WTC11 (cell line): ENCODE measurements around the gene ZIC1. TPM values are rescaled to one million over a fixed set of nuclear protein-coding genes. Genes with fewer than 3 reads are reported as not detected.

Source experiments
- ATF3 ChIP-seq: sonication (generic); formaldehyde crosslinking; conservative IDR thresholded peaks from 2 replicates; pipeline ENCODE4 v1.8.1; 2022; ENCODE audit warnings: mild to moderate bottlenecking, missing genetic modification reagents
- CREB1 ChIP-seq: sonication (generic); formaldehyde crosslinking; IDR thresholded peaks from 2 replicates; pipeline ENCODE4 v1.8.0; 2023; ENCODE audit warnings: mild to moderate bottlenecking, missing genetic modification reagents
- ELF4 ChIP-seq: sonication (generic); formaldehyde crosslinking; IDR thresholded peaks from 2 replicates; pipeline ENCODE4 v1.8.1; 2022; ENCODE audit warnings: low read depth, mild to moderate bottlenecking, moderate library complexity, missing genetic modification reagents
- EMX1 ChIP-seq: fragments of 250-450 bp; sonication (Bioruptor Pico); IDR thresholded peaks from 2 replicates; pipeline ENCODE4 v1.8.0; 2021; ENCODE audit warnings: mild to moderate bottlenecking
- FOXP1 ChIP-seq: sonication (generic); formaldehyde crosslinking; IDR thresholded peaks from 2 replicates; pipeline ENCODE4 v1.8.0; 2022; ENCODE audit warnings: missing genetic modification reagents, mild to moderate bottlenecking, moderate library complexity, borderline replicate concordance
- GRHL2 ChIP-seq: fragments of 250-450 bp; sonication (Bioruptor Pico); IDR thresholded peaks from 2 replicates; pipeline ENCODE4 v1.8.0; 2022; ENCODE audit warnings: mild to moderate bottlenecking, moderate library complexity; ENCODE audit not compliant: insufficient replicate concordance, severe bottlenecking
- IRF2 ChIP-seq: sonication (generic); formaldehyde crosslinking; IDR thresholded peaks from 2 replicates; pipeline ENCODE4 v1.8.0; 2022; ENCODE audit warnings: low read depth, missing genetic modification reagents, borderline replicate concordance
- KAT7 ChIP-seq: sonication (generic); formaldehyde crosslinking; IDR thresholded peaks from 2 replicates; pipeline ENCODE4 v1.8.1; 2023; ENCODE audit warnings: missing genetic modification reagents, mild to moderate bottlenecking, borderline replicate concordance
- MLX ChIP-seq: sonication (generic); formaldehyde crosslinking; IDR thresholded peaks from 2 replicates; pipeline ENCODE4 v1.8.1; 2023; ENCODE audit warnings: mild to moderate bottlenecking, missing genetic modification reagents, moderate library complexity
- NFYB ChIP-seq: sonication (generic); formaldehyde crosslinking; conservative IDR thresholded peaks from 2 replicates; pipeline ENCODE4 v1.8.0; 2022; ENCODE audit warnings: low read depth, missing genetic modification reagents
- NR1H2 ChIP-seq: sonication (generic); formaldehyde crosslinking; IDR thresholded peaks from 2 replicates; pipeline ENCODE4 v1.9.0; 2021; ENCODE audit warnings: mild to moderate bottlenecking, moderate library complexity, missing genetic modification reagents
- OVOL2 ChIP-seq: fragments of 250-450 bp; sonication (Bioruptor Pico); IDR thresholded peaks from 2 replicates; pipeline ENCODE4 v1.9.0; 2021; ENCODE audit warnings: mild to moderate bottlenecking, borderline replicate concordance
- RORB ChIP-seq: fragments of 250-450 bp; sonication (Bioruptor Pico); IDR thresholded peaks from 2 replicates; pipeline ENCODE4 v1.9.0; 2021; ENCODE audit warnings: mild to moderate bottlenecking
- SMAD3 ChIP-seq: sonication (generic); formaldehyde crosslinking; IDR thresholded peaks from 2 replicates; pipeline ENCODE4 v1.8.0; 2022; ENCODE audit warnings: missing genetic modification reagents, mild to moderate bottlenecking, borderline replicate concordance
- SOX15 ChIP-seq: fragments of 250-450 bp; sonication (Bioruptor Pico); IDR thresholded peaks from 2 replicates; pipeline ENCODE4 v1.9.0; 2021; ENCODE audit warnings: mild to moderate bottlenecking
- TCF7 ChIP-seq: sonication (generic); formaldehyde crosslinking; IDR thresholded peaks from 2 replicates; pipeline ENCODE4 v1.8.0; 2022; ENCODE audit warnings: mild to moderate bottlenecking, low read depth, missing genetic modification reagents, moderate library complexity
- TEAD1 ChIP-seq: sonication (generic); formaldehyde crosslinking; IDR thresholded peaks from 2 replicates; pipeline ENCODE4 v1.8.0; 2022; ENCODE audit warnings: mild to moderate bottlenecking, missing genetic modification reagents
- ZBTB21 ChIP-seq: sonication (generic); formaldehyde crosslinking; IDR thresholded peaks from 2 replicates; pipeline ENCODE4 v1.8.1; 2023; ENCODE audit warnings: mild to moderate bottlenecking, missing genetic modification reagents, borderline replicate concordance
- ZNF138 ChIP-seq: sonication (generic); formaldehyde crosslinking; conservative IDR thresholded peaks from 2 replicates; pipeline ENCODE4 v1.8.1; 2022; ENCODE audit warnings: mild to moderate bottlenecking, moderate library complexity, missing genetic modification reagents
- ZNF532 ChIP-seq: fragments of 250-450 bp; sonication (Bioruptor Pico); IDR thresholded peaks from 2 replicates; pipeline ENCODE4 v1.9.0; 2021; ENCODE audit warnings: mild to moderate bottlenecking, borderline replicate concordance
- ZNF671 ChIP-seq: fragments of 250-450 bp; sonication (Bioruptor Pico); IDR thresholded peaks from 2 replicates; pipeline ENCODE4 v1.8.0; 2021; ENCODE audit warnings: mild to moderate bottlenecking
- total RNA-seq: library from RNA; stranded (reverse); gene quantifications from 3 replicates; pipeline ENCODE4 v1.2.3, GENCODE V29; 2021
- TF ChIP-seq, protein P1 (sequence below): fragments of 250-450 bp; sonication (Bioruptor Pico); IDR thresholded peaks from 2 replicates; pipeline ENCODE4 v1.9.0; 2021; ENCODE audit warnings: moderate library complexity, mild to moderate bottlenecking, inconsistent platforms, borderline replicate concordance
- TF ChIP-seq, protein P2 (sequence below): fragments of 250-450 bp; sonication (Bioruptor Pico); conservative IDR thresholded peaks from 2 replicates; pipeline ENCODE4 v1.9.0; 2021; ENCODE audit warnings: mild to moderate bottlenecking
- TF ChIP-seq, protein P3 (sequence below): fragments of 200-600 bp; IDR thresholded peaks from 2 replicates; pipeline ENCODE4 v1.8.0; 2022; ENCODE audit warnings: antibody characterized with exemption
- TF ChIP-seq, protein P4 (sequence below): sonication (generic); formaldehyde crosslinking; IDR thresholded peaks from 2 replicates; pipeline ENCODE4 v1.8.0; 2022; ENCODE audit warnings: mild to moderate bottlenecking, missing genetic modification reagents
- TF ChIP-seq, protein P5 (sequence below): sonication (generic); formaldehyde crosslinking; IDR thresholded peaks from 2 replicates; pipeline ENCODE4 v1.8.0; 2022; ENCODE audit warnings: mild to moderate bottlenecking, missing genetic modification reagents
- TF ChIP-seq, protein P6 (sequence below): sonication (generic); formaldehyde crosslinking; IDR thresholded peaks from 2 replicates; pipeline ENCODE4 v1.8.1; 2023; ENCODE audit warnings: mild to moderate bottlenecking, missing genetic modification reagents, moderate library complexity

The ZIC1 gene
- total RNA-seq, 1 experiment from 2014 or later = 59.7 TPM

GRCh38 chr3:147397155-147397874 is 11.8 kb upstream of the ZIC1 start (continued):
- TF ChIP-seq IRF2 (CRISPR knock-in tag) = no peak
- no peak for TF ChIP-seq KAT7 (CRISPR knock-in tag)
- 0 out of 2 replicates have a peak, but pooled peaks have one; percentile 20 for TF ChIP-seq ZBTB21 (CRISPR knock-in tag)
- no peak for TF ChIP-seq CREB1 (CRISPR knock-in tag)
- TF ChIP-seq TEAD1 (CRISPR knock-in tag) = 0 out of 2 replicates have a peak, but pooled peaks have one; percentile 20
- no peak for TF ChIP-seq EMX1 (CRISPR knock-in tag)
- no peak for TF ChIP-seq ZNF532 (CRISPR knock-in tag)
- TF ChIP-seq, protein P1, sequence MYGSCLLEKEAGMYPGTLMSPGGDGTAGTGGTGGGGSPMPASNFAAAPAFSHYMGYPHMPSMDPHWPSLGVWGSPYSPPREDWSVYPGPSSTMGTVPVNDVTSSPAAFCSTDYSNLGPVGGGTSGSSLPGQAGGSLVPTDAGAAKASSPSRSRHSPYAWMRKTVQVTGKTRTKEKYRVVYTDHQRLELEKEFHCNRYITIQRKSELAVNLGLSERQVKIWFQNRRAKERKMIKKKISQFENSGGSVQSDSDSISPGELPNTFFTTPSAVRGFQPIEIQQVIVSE (CRISPR knock-in tag) = no peak
- TF ChIP-seq, protein P2, sequence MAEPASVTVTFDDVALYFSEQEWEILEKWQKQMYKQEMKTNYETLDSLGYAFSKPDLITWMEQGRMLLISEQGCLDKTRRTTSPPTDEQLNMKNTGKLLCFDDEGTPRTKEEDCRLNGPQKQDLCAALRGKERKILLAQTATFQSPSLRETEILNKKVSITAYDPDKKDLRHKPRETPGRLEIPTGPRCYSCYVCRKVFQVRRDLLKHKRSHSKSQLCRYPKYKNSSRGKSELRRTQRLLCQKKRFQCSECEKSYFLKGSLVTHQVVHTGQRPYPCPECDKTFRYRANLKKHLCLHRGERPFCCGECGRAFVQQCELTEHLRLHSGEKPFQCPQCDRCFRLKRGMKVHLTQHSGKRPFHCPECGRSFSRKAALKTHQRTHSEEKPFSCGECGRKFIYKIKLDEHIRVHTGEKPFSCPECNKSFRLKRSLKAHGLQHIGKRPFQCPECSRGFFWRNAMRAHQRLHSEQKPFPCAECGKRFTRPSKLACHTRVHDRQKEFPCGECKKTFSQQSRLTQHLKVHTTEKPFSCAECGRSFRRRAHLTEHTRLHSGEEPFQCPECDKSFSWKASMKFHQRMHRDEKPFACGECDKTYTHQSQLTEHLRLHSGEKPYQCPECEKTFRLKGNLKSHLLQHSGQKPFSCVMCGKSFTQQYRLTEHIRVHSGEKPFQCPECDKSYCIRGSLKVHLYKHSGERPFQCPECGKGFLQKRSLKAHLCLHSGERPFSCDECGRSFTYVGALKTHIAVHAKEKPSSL (CRISPR knock-in tag) = no peak
- no peak for TF ChIP-seq GRHL2 (CRISPR knock-in tag)
- TF ChIP-seq ZNF671 (CRISPR knock-in tag) = no peak
- peak; percentile 33; the same call in 1 of the 2 replicates for TF ChIP-seq NFYB (CRISPR knock-in tag)
- no peak for TF ChIP-seq ZNF138
- TF ChIP-seq, protein P3, sequence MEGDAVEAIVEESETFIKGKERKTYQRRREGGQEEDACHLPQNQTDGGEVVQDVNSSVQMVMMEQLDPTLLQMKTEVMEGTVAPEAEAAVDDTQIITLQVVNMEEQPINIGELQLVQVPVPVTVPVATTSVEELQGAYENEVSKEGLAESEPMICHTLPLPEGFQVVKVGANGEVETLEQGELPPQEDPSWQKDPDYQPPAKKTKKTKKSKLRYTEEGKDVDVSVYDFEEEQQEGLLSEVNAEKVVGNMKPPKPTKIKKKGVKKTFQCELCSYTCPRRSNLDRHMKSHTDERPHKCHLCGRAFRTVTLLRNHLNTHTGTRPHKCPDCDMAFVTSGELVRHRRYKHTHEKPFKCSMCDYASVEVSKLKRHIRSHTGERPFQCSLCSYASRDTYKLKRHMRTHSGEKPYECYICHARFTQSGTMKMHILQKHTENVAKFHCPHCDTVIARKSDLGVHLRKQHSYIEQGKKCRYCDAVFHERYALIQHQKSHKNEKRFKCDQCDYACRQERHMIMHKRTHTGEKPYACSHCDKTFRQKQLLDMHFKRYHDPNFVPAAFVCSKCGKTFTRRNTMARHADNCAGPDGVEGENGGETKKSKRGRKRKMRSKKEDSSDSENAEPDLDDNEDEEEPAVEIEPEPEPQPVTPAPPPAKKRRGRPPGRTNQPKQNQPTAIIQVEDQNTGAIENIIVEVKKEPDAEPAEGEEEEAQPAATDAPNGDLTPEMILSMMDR = no peak
- TF ChIP-seq, protein P4, sequence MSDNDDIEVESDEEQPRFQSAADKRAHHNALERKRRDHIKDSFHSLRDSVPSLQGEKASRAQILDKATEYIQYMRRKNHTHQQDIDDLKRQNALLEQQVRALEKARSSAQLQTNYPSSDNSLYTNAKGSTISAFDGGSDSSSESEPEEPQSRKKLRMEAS (CRISPR knock-in tag) = peak; percentile 81; the same call in 1 of the 2 replicates
- no peak; the same call in 1 of the 2 replicates for TF ChIP-seq SMAD3
- no peak for TF ChIP-seq ATF3 (CRISPR knock-in tag)
- TF ChIP-seq RORB (CRISPR knock-in tag) = no peak
- TF ChIP-seq ELF4 = no peak
- TF ChIP-seq SOX15 (CRISPR knock-in tag) = no peak
- no peak for TF ChIP-seq MLX (CRISPR knock-in tag)
- TF ChIP-seq, protein P5, sequence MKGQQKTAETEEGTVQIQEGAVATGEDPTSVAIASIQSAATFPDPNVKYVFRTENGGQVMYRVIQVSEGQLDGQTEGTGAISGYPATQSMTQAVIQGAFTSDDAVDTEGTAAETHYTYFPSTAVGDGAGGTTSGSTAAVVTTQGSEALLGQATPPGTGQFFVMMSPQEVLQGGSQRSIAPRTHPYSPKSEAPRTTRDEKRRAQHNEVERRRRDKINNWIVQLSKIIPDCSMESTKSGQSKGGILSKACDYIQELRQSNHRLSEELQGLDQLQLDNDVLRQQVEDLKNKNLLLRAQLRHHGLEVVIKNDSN = no peak
- no peak for TF ChIP-seq OVOL2 (CRISPR knock-in tag)
- TF ChIP-seq NR1H2 (CRISPR knock-in tag) = no peak
- TF ChIP-seq, protein P6, sequence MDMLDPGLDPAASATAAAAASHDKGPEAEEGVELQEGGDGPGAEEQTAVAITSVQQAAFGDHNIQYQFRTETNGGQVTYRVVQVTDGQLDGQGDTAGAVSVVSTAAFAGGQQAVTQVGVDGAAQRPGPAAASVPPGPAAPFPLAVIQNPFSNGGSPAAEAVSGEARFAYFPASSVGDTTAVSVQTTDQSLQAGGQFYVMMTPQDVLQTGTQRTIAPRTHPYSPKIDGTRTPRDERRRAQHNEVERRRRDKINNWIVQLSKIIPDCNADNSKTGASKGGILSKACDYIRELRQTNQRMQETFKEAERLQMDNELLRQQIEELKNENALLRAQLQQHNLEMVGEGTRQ (CRISPR knock-in tag) = 0 out of 2 replicates have a peak, but pooled peaks have one; percentile 23
- 0 out of 2 replicates have a peak, but pooled peaks have one; percentile 41 for TF ChIP-seq FOXP1 (CRISPR knock-in tag)
- no peak for TF ChIP-seq TCF7
